ENCODE measurements around the gene MRPL28. TPM values are rescaled to one million over a fixed set of nuclear protein-coding genes. Genes with fewer than 3 reads are reported as not detected.

MRPL28 gene
- total RNA-seq, 1 experiment from 2014 or later = 140 TPM

DNA sequence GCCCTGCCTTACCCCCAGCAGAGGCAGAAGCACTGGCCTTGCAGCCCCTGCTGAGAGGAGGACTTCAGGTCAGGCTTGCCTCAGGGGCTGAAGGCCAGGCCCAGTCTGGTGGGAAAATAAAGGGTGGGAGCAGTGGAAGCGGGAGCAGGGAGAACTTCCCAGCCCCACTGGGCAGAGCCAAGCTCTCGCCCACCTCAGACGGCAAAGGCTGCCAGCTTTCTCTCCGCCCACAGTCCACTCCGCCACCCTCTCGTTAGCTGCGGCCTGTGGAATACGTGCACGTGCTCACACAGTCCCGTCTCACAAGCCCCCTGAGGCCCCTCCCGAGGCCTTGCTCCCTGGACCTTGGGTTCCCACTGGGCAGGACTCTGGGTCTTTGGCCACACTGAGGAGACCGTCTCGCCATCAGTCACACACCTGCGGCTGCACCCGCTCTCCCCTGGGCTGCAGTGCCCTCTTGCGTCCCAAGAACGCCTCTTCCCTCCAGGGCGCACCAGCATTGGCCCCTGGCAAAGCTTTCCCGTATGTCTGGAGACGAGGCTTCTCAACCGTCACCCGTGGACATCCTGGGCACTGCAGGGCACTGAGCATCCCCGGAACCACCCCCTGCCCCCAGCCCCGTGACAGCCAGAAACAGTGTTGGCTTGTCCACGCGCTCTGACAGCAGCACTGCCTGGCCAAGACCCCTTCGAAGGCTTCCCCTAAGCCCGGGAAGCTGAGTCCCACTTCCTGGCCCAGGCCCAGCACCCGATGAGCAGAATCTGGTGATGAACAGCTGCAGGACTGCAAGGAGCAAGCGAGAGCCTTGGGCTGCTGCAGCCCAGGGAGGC is 8.3 kb downstream of the MRPL28 start:
- TF ChIP-seq, protein P1, sequence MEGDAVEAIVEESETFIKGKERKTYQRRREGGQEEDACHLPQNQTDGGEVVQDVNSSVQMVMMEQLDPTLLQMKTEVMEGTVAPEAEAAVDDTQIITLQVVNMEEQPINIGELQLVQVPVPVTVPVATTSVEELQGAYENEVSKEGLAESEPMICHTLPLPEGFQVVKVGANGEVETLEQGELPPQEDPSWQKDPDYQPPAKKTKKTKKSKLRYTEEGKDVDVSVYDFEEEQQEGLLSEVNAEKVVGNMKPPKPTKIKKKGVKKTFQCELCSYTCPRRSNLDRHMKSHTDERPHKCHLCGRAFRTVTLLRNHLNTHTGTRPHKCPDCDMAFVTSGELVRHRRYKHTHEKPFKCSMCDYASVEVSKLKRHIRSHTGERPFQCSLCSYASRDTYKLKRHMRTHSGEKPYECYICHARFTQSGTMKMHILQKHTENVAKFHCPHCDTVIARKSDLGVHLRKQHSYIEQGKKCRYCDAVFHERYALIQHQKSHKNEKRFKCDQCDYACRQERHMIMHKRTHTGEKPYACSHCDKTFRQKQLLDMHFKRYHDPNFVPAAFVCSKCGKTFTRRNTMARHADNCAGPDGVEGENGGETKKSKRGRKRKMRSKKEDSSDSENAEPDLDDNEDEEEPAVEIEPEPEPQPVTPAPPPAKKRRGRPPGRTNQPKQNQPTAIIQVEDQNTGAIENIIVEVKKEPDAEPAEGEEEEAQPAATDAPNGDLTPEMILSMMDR (IDR thresholded peaks at IDR 0.05) = peak; percentile 95
- TF ChIP-seq POLR2AphosphoS5 (IDR thresholded peaks at IDR 0.05; ENCODE audit: low read depth, low read length) (no peak), TCF7L2 (IDR thresholded peaks at IDR 0.05; ENCODE audit: low read depth, low read length) (no peak), SIN3A (IDR thresholded peaks at IDR 0.05; ENCODE audit: borderline replicate concordance, insufficient read depth, low read depth, low read length) (no peak)
- TF ChIP-seq, protein P2, sequence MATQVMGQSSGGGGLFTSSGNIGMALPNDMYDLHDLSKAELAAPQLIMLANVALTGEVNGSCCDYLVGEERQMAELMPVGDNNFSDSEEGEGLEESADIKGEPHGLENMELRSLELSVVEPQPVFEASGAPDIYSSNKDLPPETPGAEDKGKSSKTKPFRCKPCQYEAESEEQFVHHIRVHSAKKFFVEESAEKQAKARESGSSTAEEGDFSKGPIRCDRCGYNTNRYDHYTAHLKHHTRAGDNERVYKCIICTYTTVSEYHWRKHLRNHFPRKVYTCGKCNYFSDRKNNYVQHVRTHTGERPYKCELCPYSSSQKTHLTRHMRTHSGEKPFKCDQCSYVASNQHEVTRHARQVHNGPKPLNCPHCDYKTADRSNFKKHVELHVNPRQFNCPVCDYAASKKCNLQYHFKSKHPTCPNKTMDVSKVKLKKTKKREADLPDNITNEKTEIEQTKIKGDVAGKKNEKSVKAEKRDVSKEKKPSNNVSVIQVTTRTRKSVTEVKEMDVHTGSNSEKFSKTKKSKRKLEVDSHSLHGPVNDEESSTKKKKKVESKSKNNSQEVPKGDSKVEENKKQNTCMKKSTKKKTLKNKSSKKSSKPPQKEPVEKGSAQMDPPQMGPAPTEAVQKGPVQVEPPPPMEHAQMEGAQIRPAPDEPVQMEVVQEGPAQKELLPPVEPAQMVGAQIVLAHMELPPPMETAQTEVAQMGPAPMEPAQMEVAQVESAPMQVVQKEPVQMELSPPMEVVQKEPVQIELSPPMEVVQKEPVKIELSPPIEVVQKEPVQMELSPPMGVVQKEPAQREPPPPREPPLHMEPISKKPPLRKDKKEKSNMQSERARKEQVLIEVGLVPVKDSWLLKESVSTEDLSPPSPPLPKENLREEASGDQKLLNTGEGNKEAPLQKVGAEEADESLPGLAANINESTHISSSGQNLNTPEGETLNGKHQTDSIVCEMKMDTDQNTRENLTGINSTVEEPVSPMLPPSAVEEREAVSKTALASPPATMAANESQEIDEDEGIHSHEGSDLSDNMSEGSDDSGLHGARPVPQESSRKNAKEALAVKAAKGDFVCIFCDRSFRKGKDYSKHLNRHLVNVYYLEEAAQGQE (IDR thresholded peaks at IDR 0.05; ENCODE audit: insufficient read depth in 1 of 2, low read depth in 2 of 2, low read length in 1 of 2) = 0 out of 4 replicates have a peak, but pooled peaks of 1 of the 2 experiments have one; percentile 55
- intact Hi-C loops (cut with micrococcal nuclease; ENCODE audit: unreplicated experiment) (no loop called here), in situ Hi-C loops (cut with HindIII; ENCODE audit: low pct_unique_long_range_greater_than_20kb, low sequenced_read_pairs) (no loop called here)
- no peaks in the 10 kb centered on the region for H3K27me3 ChIP-seq (ENCODE audit: control insufficient read depth, insufficient read depth, low read length)
- H3K4me1 ChIP-seq (ENCODE audit: control insufficient read depth, insufficient read depth, low read length) = peaks cover 9% of the 10 kb centered on the region
- BruUV-seq (replicated peaks) = no TSS peak
- ATAC-seq = peak; percentile 90
- peak; percentile 47 for DNase-seq (ENCODE audit: low read depth, low spot score)
- peak overlapping the region in 1 of 2 experiments; percentile 23; a peak in 2 of 4 replicates for H3K4me3 ChIP-seq (ENCODE audit: low read depth in 2 of 2, low read length in 2 of 2)
- H3K9me3 ChIP-seq (ENCODE audit: control insufficient read depth, insufficient read depth, low read depth, low read length) = no peaks in the 10 kb centered on the region
- ChIA-PET CTCF (interaction anchor here (0.5 to 2.1 kb wide), 10 partner anchors 8 to 296 kb away, joined by 3 to 12 read pairs (median 6); partner anchors contain the start of gene AXIN1), POLR2A (interaction anchor here (0.6 to 1.5 kb wide), 3 partner anchors 39 to 135 kb away, joined by 3 read pairs; partner anchors contain the start of gene FAM234A)
- H3K27ac ChIP-seq (ENCODE audit: low read length) = no peak overlapping the region
- H3K36me3 ChIP-seq (ENCODE audit: control insufficient read depth, insufficient read depth, low read length) = no peaks in the 10 kb centered on the region

DNA sequence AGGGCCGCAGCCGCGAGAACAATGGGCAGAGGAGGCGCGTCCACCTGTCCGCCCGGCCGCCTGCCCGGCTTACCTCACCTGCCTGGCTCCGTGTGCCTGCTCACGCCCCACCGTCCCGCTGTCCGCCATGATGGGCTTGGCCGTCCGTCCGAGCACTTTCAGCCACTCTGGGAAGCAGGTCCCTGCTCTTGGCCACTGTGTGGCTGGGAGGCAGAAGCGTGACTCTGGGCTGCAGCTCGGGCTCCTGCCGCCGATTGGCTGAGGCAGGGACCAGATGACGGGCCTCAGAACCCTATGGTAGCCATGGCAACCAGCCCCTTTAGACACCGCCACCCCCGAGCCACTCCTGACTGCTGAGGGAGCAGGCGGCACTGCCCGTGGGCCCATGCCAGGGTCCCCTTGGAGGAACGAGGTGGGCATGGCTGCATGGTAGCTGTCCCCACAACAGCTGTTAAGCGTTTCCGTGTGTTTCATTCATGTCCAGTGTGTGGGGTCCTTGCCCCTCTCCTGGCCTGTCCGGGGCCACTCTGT is 8.9 kb downstream of the MRPL28 start:
- H3K27me3 ChIP-seq (ENCODE audit: control insufficient read depth, insufficient read depth, low read length) = no peaks in the 10 kb centered on the region
- H3K4me1 ChIP-seq (ENCODE audit: control insufficient read depth, insufficient read depth, low read length) = peaks cover 9% of the 10 kb centered on the region
- TF ChIP-seq, protein P1 (IDR thresholded peaks at IDR 0.05) = no peak
- TF ChIP-seq SIN3A (IDR thresholded peaks at IDR 0.05; ENCODE audit: borderline replicate concordance, insufficient read depth, low read depth, low read length) (no peak), POLR2AphosphoS5 (IDR thresholded peaks at IDR 0.05; ENCODE audit: low read depth, low read length) (no peak), TCF7L2 (IDR thresholded peaks at IDR 0.05; ENCODE audit: low read depth, low read length) (no peak)
- TF ChIP-seq, protein P2 (IDR thresholded peaks at IDR 0.05; ENCODE audit: insufficient read depth in 1 of 2, low read depth in 2 of 2, low read length in 1 of 2) = no peak
- ChIA-PET POLR2A (interaction anchor here (1.5 kb wide), 1 partner anchor 127 kb away, joined by 3 read pairs; the partner anchor contains the start of gene FAM234A), CTCF (interaction anchor here (0.5 to 1.6 kb wide), 3 partner anchors 150 to 296 kb away, joined by 3 to 12 read pairs (median 7); no protein-coding TSS in a partner anchor)
- H3K36me3 ChIP-seq (ENCODE audit: control insufficient read depth, insufficient read depth, low read length) = no peaks in the 10 kb centered on the region
- intact Hi-C loops (cut with micrococcal nuclease; ENCODE audit: unreplicated experiment) (no loop called here), in situ Hi-C loops (cut with HindIII; ENCODE audit: low pct_unique_long_range_greater_than_20kb, low sequenced_read_pairs) (no loop called here)
- no peak overlapping the region for H3K27ac ChIP-seq (ENCODE audit: low read length)
- ATAC-seq = no peak
- H3K4me3 ChIP-seq (ENCODE audit: low read depth in 2 of 2, low read length in 2 of 2) = no peak overlapping the region
- H3K9me3 ChIP-seq (ENCODE audit: control insufficient read depth, insufficient read depth, low read depth, low read length) = no peaks in the 10 kb centered on the region
- no peak for DNase-seq (ENCODE audit: low read depth, low spot score)
- no TSS peak for BruUV-seq (replicated peaks)
